ENCODE measurements around the gene MRPS2. TPM values are rescaled to one million over a fixed set of nuclear protein-coding genes. Genes with fewer than 3 reads are reported as not detected.

Gene MRPS2
- total RNA-seq, 2 experiments from 2014 or later, result 34.7 to 38.0 TPM

GRCh38 chr9:135498381-135499126 lies 1.9 kb upstream of the MRPS2 start:
- Mint-ChIP-seq H3K9me3 (ENCODE audit: low read depth) (no peaks in the 10 kb centered on the region), H3K36me3 (peaks cover 8% of the 10 kb centered on the region), H3K27me3 (peaks cover 6% of the 10 kb centered on the region), H3K4me1 (peaks cover 13% of the 10 kb centered on the region), H3K27ac (no peak overlapping the region), H3K4me3 (no peak overlapping the region)
- DNase-seq (no peak), ATAC-seq (no peak)
- CTCF ChIA-PET, result interaction anchor here (0.6 kb wide), 1 partner anchor 1480 kb away, joined by 3 read pairs; no protein-coding TSS in a partner anchor

GRCh38 chr9:135499326-135500070 lies 984 bp upstream of the MRPS2 start:
- Mint-ChIP-seq H3K4me3 (peak overlapping the region; percentile 91), H3K4me1 (peaks cover 13% of the 10 kb centered on the region), H3K27me3 (peaks cover 6% of the 10 kb centered on the region), H3K9me3 (ENCODE audit: low read depth) (no peaks in the 10 kb centered on the region), H3K27ac (no peak overlapping the region), H3K36me3 (peaks cover 13% of the 10 kb centered on the region)
- DNase-seq (peak; percentile 88), ATAC-seq (peak; percentile 43)
- CTCF ChIA-PET, result interaction anchor here (0.9 to 1.0 kb wide), 3 partner anchors 9 to 30 kb away, joined by 3 to 4 read pairs (median 3); no protein-coding TSS in a partner anchor

GRCh38 chr9:135500071-135500524 lies 384 bp upstream of the MRPS2 start:
- Mint-ChIP-seq H3K27me3 (peaks cover 4% of the 10 kb centered on the region), H3K4me1 (peaks cover 13% of the 10 kb centered on the region), H3K4me3 (peak overlapping the region; percentile 91), H3K36me3 (peaks cover 16% of the 10 kb centered on the region), H3K27ac (peak overlapping the region; percentile 49), H3K9me3 (ENCODE audit: low read depth) (no peaks in the 10 kb centered on the region)
- no peak for DNase-seq
- CTCF ChIA-PET, result interaction anchor here (0.9 to 1.0 kb wide), 3 partner anchors 9 to 29 kb away, joined by 3 to 4 read pairs (median 3); no protein-coding TSS in a partner anchor
- no peak for ATAC-seq

GRCh38 chr9:135501261-135502167 lies 1.0 kb downstream of the MRPS2 start:
- CTCF ChIA-PET, result no interaction called here
- Mint-ChIP-seq H3K4me3 (peak overlapping the region; percentile 91), H3K9me3 (ENCODE audit: low read depth) (no peaks in the 10 kb centered on the region), H3K36me3 (peaks cover 16% of the 10 kb centered on the region), H3K27ac (peak overlapping the region; percentile 47), H3K4me1 (peaks cover 13% of the 10 kb centered on the region), H3K27me3 (peaks cover 2% of the 10 kb centered on the region)
- ATAC-seq (no peak), DNase-seq (peak; percentile 70)

GRCh38 chr9:135502168-135502872 lies 1.8 kb downstream of the MRPS2 start:
- DNase-seq (no peak), ATAC-seq (no peak)
- Mint-ChIP-seq H3K9me3 (ENCODE audit: low read depth) (no peaks in the 10 kb centered on the region), H3K36me3 (peaks cover 16% of the 10 kb centered on the region), H3K4me1 (peaks cover 13% of the 10 kb centered on the region), H3K27me3 (peaks cover 2% of the 10 kb centered on the region), H3K27ac (no peak overlapping the region), H3K4me3 (peak overlapping the region; percentile 91)
- CTCF ChIA-PET, result no interaction called here

- peaks cover 13% of the 10 kb centered on the region for H3K4me1 Mint-ChIP-seq
- H3K36me3 Mint-ChIP-seq, result peaks cover 16% of the 10 kb centered on the region
- H3K9me3 Mint-ChIP-seq (ENCODE audit: low read depth), result no peaks in the 10 kb centered on the region
- no peak overlapping the region for H3K27ac Mint-ChIP-seq
- DNase-seq, result no peak
- H3K4me3 Mint-ChIP-seq, result no peak overlapping the region
- CTCF ChIA-PET, result no interaction called here
- peaks cover 2% of the 10 kb centered on the region for H3K27me3 Mint-ChIP-seq
- no peak for ATAC-seq
Observed at GRCh38 chr9:135502873-135503321, 2.4 kb downstream of the MRPS2 start.

- peaks cover 16% of the 10 kb centered on the region for H3K36me3 Mint-ChIP-seq
- no peak overlapping the region for H3K27ac Mint-ChIP-seq
- H3K4me3 Mint-ChIP-seq, result no peak overlapping the region
- peaks cover 2% of the 10 kb centered on the region for H3K27me3 Mint-ChIP-seq
- peaks cover 13% of the 10 kb centered on the region for H3K4me1 Mint-ChIP-seq
- CTCF ChIA-PET, result interaction anchor here (0.9 to 1.5 kb wide), 5 partner anchors 9 to 99 kb away, joined by 3 to 6 read pairs (median 4); no protein-coding TSS in a partner anchor
- no peaks in the 10 kb centered on the region for H3K9me3 Mint-ChIP-seq (ENCODE audit: low read depth)
- ATAC-seq (no peak), DNase-seq (no peak)
Observed at GRCh38 chr9:135503371-135504261, 3.1 kb downstream of the MRPS2 start.

GRCh38 chr9:135504262-135505243 lies 4.1 kb downstream of the MRPS2 start:
- H3K4me1 Mint-ChIP-seq, result peaks cover 13% of the 10 kb centered on the region
- peaks cover 8% of the 10 kb centered on the region for H3K27me3 Mint-ChIP-seq
- peak; percentile 71 for DNase-seq
- H3K27ac Mint-ChIP-seq, result no peak overlapping the region
- CTCF ChIA-PET, result interaction anchor here (0.5 to 2.6 kb wide), 9 partner anchors 8 to 98 kb away, joined by 3 to 15 read pairs (median 4); no protein-coding TSS in a partner anchor
- H3K9me3 Mint-ChIP-seq (ENCODE audit: low read depth), result no peaks in the 10 kb centered on the region
- no peak for ATAC-seq
- no peak overlapping the region for H3K4me3 Mint-ChIP-seq
- H3K36me3 Mint-ChIP-seq, result peaks cover 16% of the 10 kb centered on the region

GRCh38 chr9:135505406-135506187 lies 5.1 kb downstream of the MRPS2 start:
- Mint-ChIP-seq H3K27me3 (peaks cover 12% of the 10 kb centered on the region), H3K9me3 (ENCODE audit: low read depth) (no peaks in the 10 kb centered on the region), H3K27ac (no peak overlapping the region), H3K4me3 (no peak overlapping the region), H3K36me3 (peaks cover 16% of the 10 kb centered on the region), H3K4me1 (peaks cover 13% of the 10 kb centered on the region)
- DNase-seq, result no peak
- no peak for ATAC-seq
- CTCF ChIA-PET, result interaction anchor here (1.1 to 2.6 kb wide), 2 partner anchors 13 to 24 kb away, joined by 4 to 15 read pairs; no protein-coding TSS in a partner anchor

All from activated CD8-positive, alpha-beta memory T cell treated with anti-CD3 and anti-CD28 coated beads, Interleukin-2, amount 10 ng/mL, durations not matched to agents 7 days and 5 days (primary cell).